ENCODE measurements around the gene ARID5A. TPM values are rescaled to one million over a fixed set of nuclear protein-coding genes. Genes with fewer than 3 reads are reported as not detected.

Gene ARID5A
- total and polyA plus RNA-seq, 2 donors (not counting 1 experiment from before 2014, with no cell fraction given) = 35.5 to 93.0 TPM

DNA sequence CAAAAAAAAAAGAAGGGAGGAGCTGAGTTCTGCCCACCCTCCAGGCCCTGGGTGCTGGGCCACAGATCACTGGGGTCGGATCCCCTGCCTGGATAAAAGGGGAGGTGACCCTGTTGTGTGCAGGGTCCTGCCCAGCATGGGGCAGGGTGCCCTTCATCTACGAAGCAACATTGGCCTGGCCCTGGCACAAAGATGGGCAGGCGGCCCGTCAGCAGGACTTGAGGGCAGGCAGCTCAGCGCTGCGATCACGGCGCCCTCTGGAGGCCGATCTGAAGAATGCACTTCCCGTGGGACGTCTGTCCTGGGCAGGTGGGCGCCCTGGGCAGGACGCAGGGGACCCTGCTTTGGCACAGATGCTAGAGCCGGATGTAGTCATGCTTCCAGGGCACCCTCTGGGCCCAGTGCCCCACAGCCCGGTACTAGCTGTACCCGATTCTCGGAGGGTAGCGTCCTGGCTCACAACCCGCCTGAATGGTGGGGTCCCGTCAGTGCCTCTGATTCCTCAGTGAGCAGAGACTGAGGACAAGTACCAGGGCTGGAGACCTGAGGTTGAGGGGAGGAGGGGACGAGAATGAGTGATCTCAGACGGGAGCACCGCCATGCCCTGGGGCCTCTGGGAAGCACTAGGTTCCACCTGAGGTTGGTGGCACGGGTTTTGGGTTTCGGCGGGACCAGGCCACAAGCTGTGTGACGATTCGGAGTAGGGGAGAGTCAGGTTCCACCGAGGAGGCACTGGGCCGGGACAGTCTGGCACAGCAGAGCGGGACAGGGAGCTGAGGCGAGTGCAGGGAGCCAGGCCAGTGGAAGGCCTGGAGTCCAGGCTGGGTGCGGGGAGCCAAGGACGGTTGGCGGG, 18.0 kb downstream of the ARID5A start:
- no peaks in the 10 kb centered on the region for H4K20me1 ChIP-seq (ENCODE audit: control insufficient read depth, insufficient read depth, low read length, poor library complexity, severe bottlenecking)
- 37% methylated on average over 35 of the region's 35 CpGs for WGBS (ENCODE audit: insufficient coverage)
- H3K4me3 ChIP-seq (ENCODE audit: control extremely low read depth in 1 of 5, extremely low read depth in 1 of 5, insufficient read depth in 1 of 5, low read depth in 2 of 5, low read length in 4 of 5) = no peak overlapping the region
- Mint-ChIP-seq H3K4me1 (peaks cover 15% of the 10 kb centered on the region), H3K4me3 (peak overlapping the region; percentile 16), H3K27ac (peak overlapping the region; percentile 10), H3K9me3 (ENCODE audit: insufficient read depth) (no peaks in the 10 kb centered on the region), H3K27me3 (no peaks in the 10 kb centered on the region)
- H3K27ac ChIP-seq (ENCODE audit: low read length in 2 of 2) = no peak overlapping the region
- H3K79me2 ChIP-seq (ENCODE audit: control insufficient read depth, insufficient read depth, low read length) = no peaks in the 10 kb centered on the region
- peak overlapping the region; percentile 46 for H3K4me2 ChIP-seq (replicated peaks; ENCODE audit: low read depth, low read length, poor library complexity, severe bottlenecking)
- CTCF ChIA-PET = interaction anchor here (0.8 to 7.3 kb wide), 25 partner anchors 9 to 393 kb away, joined by 3 to 94 read pairs (median 5); partner anchors contain the start of gene ARID5A
- intact Hi-C loops (cut with micrococcal nuclease) = loop anchor here (1.0 kb wide), 4 partner anchors 17 to 84 kb away; no protein-coding TSS in a partner anchor
- H3K9ac ChIP-seq (ENCODE audit: low read length) = no peak overlapping the region
- ATAC-seq (ENCODE audit: low read depth) = peak; percentile 83
- DNase-seq = peak; percentile 86
- peaks cover 0 to 24% of the 10 kb centered on the region in 2 experiments for H3K36me3 ChIP-seq (replicated peaks in 1 of 2; ENCODE audit: control extremely low read depth in 1 of 2, control insufficient read depth in 1 of 2, extremely low read depth in 1 of 2, insufficient read depth in 2 of 2, low read length in 1 of 2)
- H3K4me1 ChIP-seq (ENCODE audit: control insufficient read depth in 2 of 2, insufficient read depth in 2 of 2, low read length in 2 of 2) = peaks cover 6 to 11% of the 10 kb centered on the region in 2 donors
- peaks cover 0 to 4% (median 0%) of the 10 kb centered on the region in 3 donors for H3K9me3 ChIP-seq (ENCODE audit: control extremely low read depth in 1 of 3, control insufficient read depth in 2 of 3, insufficient read depth in 1 of 3, low read length in 2 of 3)
- no peaks in the 10 kb centered on the region for H3K27me3 ChIP-seq (replicated peaks in 1 of 4; ENCODE audit: control extremely low read depth in 1 of 4, control insufficient read depth in 3 of 4, insufficient read depth in 4 of 4, low read length in 3 of 4)
- POLR2A ChIA-PET = interaction anchor here (0.5 to 1.4 kb wide), 6 partner anchors 16 to 258 kb away, joined by 4 to 12 read pairs (median 4); no protein-coding TSS in a partner anchor
- TF ChIP-seq CTCF (IDR thresholded peaks at IDR 0.05) (peak; percentile 99), EZH2 (IDR thresholded peaks at IDR 0.05; ENCODE audit: borderline replicate concordance, insufficient read depth, low read depth, low read length, poor library complexity, severe bottlenecking) (no peak)
- peak overlapping the region; percentile 60 for H2AFZ ChIP-seq (ENCODE audit: insufficient read depth, low read depth, low read length, poor library complexity, severe bottlenecking)

Measured in B cell (primary cell).